IMR-90 (cell line): Measurements from ENCODE around the gene CCT7. TPM values are rescaled to one million over a fixed set of nuclear protein-coding genes. Genes with fewer than 3 reads are reported as not detected.

ENCODE experiments used
- ATAC-seq: fragments of 200-7000 bp; cut with Tn5 transposase; 2 replicates; pipeline ENCODE4 v1.9.1; 2020; ENCODE audit warnings: low read depth, mild to moderate bottlenecking, moderate library complexity
- BruUV-seq: library from RNA; stranded (reverse); fragments of 400-500 nt; replicated peaks from 2 replicates; lab custom pipeline; 2021; lab: Mats Ljungman, UMichigan
- CTCF ChIA-PET: fragments of 300-600 bp; formaldehyde crosslinking; extraction: SDS; loops from one replicate; lab custom pipeline; 2021; ENCODE audit warnings: antibody characterized with exemption; lab: Yijun Ruan, JAX
- POLR2A ChIA-PET: fragments of 300-600 bp; sonication (Branson Sonifier 250); formaldehyde crosslinking; loops from one replicate; lab custom pipeline; 2022; ENCODE audit warnings: antibody characterized with exemption; ENCODE audit not compliant: unreplicated experiment; lab: Charles Lee
- DNase-seq: peaks from one replicate; pipeline ENCODE4 v3.0.0; 2013
- H2AFZ ChIP-seq: replicated peaks from 2 replicates; pipeline ENCODE3; 2013; ENCODE audit warnings: low read length, mild to moderate bottlenecking; ENCODE audit not compliant: poor library complexity
- H2AK5ac ChIP-seq: 2 replicates; pipeline ENCODE4 v1.6.1; 2013; ENCODE audit warnings: low read depth, low read length, inconsistent platforms
- H2AK9ac ChIP-seq: replicated peaks from 2 replicates; pipeline ENCODE3; 2013; ENCODE audit warnings: mild to moderate bottlenecking, low read depth, low read length, moderate library complexity; ENCODE audit not compliant: poor library complexity
- H2BK120ac ChIP-seq: 2 replicates; pipeline ENCODE4 v1.6.1; 2013; ENCODE audit warnings: low read depth, low read length, inconsistent platforms
- H2BK15ac ChIP-seq: 3 replicates; pipeline ENCODE4 v1.6.1; 2013; ENCODE audit warnings: low read depth, low read length, inconsistent platforms
- H2BK20ac ChIP-seq: 2 replicates; pipeline ENCODE4 v1.6.1; 2013; ENCODE audit warnings: low read depth, mild to moderate bottlenecking, inconsistent platforms, low read length, moderate library complexity
- H2BK5ac ChIP-seq: 2 replicates; pipeline ENCODE4 v1.6.1; 2013; ENCODE audit warnings: mild to moderate bottlenecking, low read depth, low read length, inconsistent platforms; ENCODE audit not compliant: poor library complexity, severe bottlenecking
- H3K14ac ChIP-seq: replicated peaks from 2 replicates; pipeline ENCODE4 v1.6.1; 2013; ENCODE audit warnings: low read depth, low read length, inconsistent platforms
- H3K18ac ChIP-seq: 2 replicates; pipeline ENCODE4 v1.6.1; 2013; ENCODE audit warnings: low read depth, low read length, control low read depth
- H3K23ac ChIP-seq: 2 replicates; pipeline ENCODE4 v1.6.1; 2013; ENCODE audit warnings: low read depth, low read length, inconsistent platforms
- H3K27ac ChIP-seq: 2 replicates; pipeline ENCODE4 v1.5.1; 2013; ENCODE audit warnings: mild to moderate bottlenecking, control low read depth, low read length; ENCODE audit not compliant: insufficient read depth
- H3K27me3 ChIP-seq: 2 replicates; pipeline ENCODE4 v1.6.1; 2013; ENCODE audit warnings: low read length; ENCODE audit not compliant: control insufficient read depth, insufficient read depth
- H3K36me3 ChIP-seq: 2 replicates; pipeline ENCODE4 v1.6.1; 2013; ENCODE audit warnings: low read length, mixed read lengths; ENCODE audit not compliant: control insufficient read depth, insufficient read depth
- H3K4ac ChIP-seq: 2 replicates; pipeline ENCODE4 v1.6.1; 2013; ENCODE audit warnings: low read depth, low read length, inconsistent platforms
- H3K4me1 ChIP-seq: 2 replicates; pipeline ENCODE4 v1.6.1; 2013; ENCODE audit warnings: low read length, mixed read lengths; ENCODE audit not compliant: control insufficient read depth, insufficient read depth
- H3K4me2 ChIP-seq: 2 replicates; pipeline ENCODE4 v1.6.1; 2013; ENCODE audit warnings: low read depth, mild to moderate bottlenecking, control low read depth, low read length, moderate library complexity
- H3K4me3 ChIP-seq: 2 replicates; pipeline ENCODE4 v1.5.1; 2013; ENCODE audit warnings: low read depth, mild to moderate bottlenecking, control low read depth, low read length, moderate library complexity; ENCODE audit not compliant: insufficient read depth
- H3K56ac ChIP-seq: 2 replicates; pipeline ENCODE4 v1.6.1; 2013; ENCODE audit warnings: low read length, inconsistent platforms; ENCODE audit not compliant: insufficient read depth; ENCODE audit errors: extremely low read depth
- H3K79me1 ChIP-seq, 2 experiments: 2 replicates each; pipeline ENCODE4 v1.6.1; 2013; ENCODE audit warnings: low read length in 2 of 2, inconsistent platforms in 1 of 2, low read depth in 1 of 2
- H3K9ac ChIP-seq: 2 replicates; pipeline ENCODE4 v1.6.1; 2013; ENCODE audit warnings: low read depth, low read length, control low read depth
- H3K9me1 ChIP-seq: 2 replicates; pipeline ENCODE4 v1.6.1; 2013; ENCODE audit warnings: low read length, inconsistent platforms; ENCODE audit not compliant: insufficient read depth
- H3K9me3 ChIP-seq: 2 replicates; pipeline ENCODE4 v1.6.1; 2013; ENCODE audit warnings: low read length; ENCODE audit not compliant: control insufficient read depth, insufficient read depth
- H4K20me1 ChIP-seq: 2 replicates; pipeline ENCODE4 v1.6.1; 2013; ENCODE audit warnings: low read length, inconsistent platforms; ENCODE audit not compliant: insufficient read depth
- H4K5ac ChIP-seq: 2 replicates; pipeline ENCODE4 v1.6.1; 2013; ENCODE audit warnings: mild to moderate bottlenecking, low read depth, low read length, control low read depth
- H4K8ac ChIP-seq, 2 experiments: 2 replicates each; pipeline ENCODE4 v1.6.1; 2013; ENCODE audit warnings: low read depth in 2 of 2, low read length in 2 of 2, control low read depth in 1 of 2, inconsistent platforms in 1 of 2
- H4K91ac ChIP-seq: 2 replicates; pipeline ENCODE4 v1.6.1; 2013; ENCODE audit warnings: low read depth, low read length, inconsistent platforms; ENCODE audit not compliant: insufficient read depth
- BHLHE40 ChIP-seq: fragments of 150-350 bp; IDR thresholded peaks from 2 replicates; pipeline ENCODE4 v1.6.1; 2016; ENCODE audit warnings: mild to moderate bottlenecking, low read depth, low read length
- ELK1 ChIP-seq: fragments of 150-350 bp; IDR thresholded peaks from 2 replicates; pipeline ENCODE4 v1.6.1; 2016; ENCODE audit warnings: low read depth, mild to moderate bottlenecking, low read length, moderate library complexity, borderline replicate concordance
- MXI1 ChIP-seq: IDR thresholded peaks from 2 replicates; pipeline ENCODE4 v1.6.1; 2012; ENCODE audit warnings: low read depth, mild to moderate bottlenecking, low read length, moderate library complexity, borderline replicate concordance
- POLR2A ChIP-seq: IDR thresholded peaks from 2 replicates; pipeline ENCODE4 v1.6.1; 2012; ENCODE audit warnings: mild to moderate bottlenecking, low read depth, low read length
- RCOR1 ChIP-seq: IDR thresholded peaks from 2 replicates; pipeline ENCODE4 v1.6.1; 2012; ENCODE audit warnings: mild to moderate bottlenecking, low read length, improper control_type of control experiment; ENCODE audit not compliant: insufficient replicate concordance
- RFX5 ChIP-seq: IDR thresholded peaks from 2 replicates; pipeline ENCODE4 v1.8.0; 2012; ENCODE audit warnings: low read depth, mild to moderate bottlenecking, low read length, moderate library complexity
- SMC3 ChIP-seq: fragments of 150-350 bp; IDR thresholded peaks from 2 replicates; pipeline ENCODE4 v1.6.1; 2016; ENCODE audit warnings: low read depth, mild to moderate bottlenecking, antibody characterized with exemption, low read length, moderate library complexity
- WGBS, 2 experiments: methylation state at CpG; one replicate each; pipeline versions ENCODE4 v1.1.5 to v1.1.7; 2013; ENCODE audit warnings: missing lambda C conversion rate in 2 of 2; ENCODE audit not compliant: insufficient read length in 1 of 2; ENCODE audit errors: extremely low coverage in 2 of 2; 5-methylcytosine and 5-hydroxymethylcytosine counted together
- dilution Hi-C: fragments of 300-500 bp; cut with HindIII; formaldehyde crosslinking; loops from one replicate; pipeline ENCODE4 v1.14.3; 2018; ENCODE audit warnings: low sequenced_read_pairs; ENCODE audit not compliant: unreplicated experiment
- in situ Hi-C: fragments of 300-500 bp; cut with MboI; formaldehyde crosslinking; loops from 3 replicates; pipeline ENCODE4 v1.14.3; 2019; ENCODE audit warnings: low sequenced_read_pairs, inconsistent platforms, mixed read lengths
- intact Hi-C: fragments of 100-400 bp; cut with micrococcal nuclease; formaldehyde crosslinking; loops from 2 replicates; pipeline ENCODE4 v1.10.0; 2022
- polyA plus RNA-seq, 3 experiments: library from polyadenylated mRNA; depleted of rRNA; stranded (reverse); fragments of >200 nt; gene quantifications; 2 replicates each; pipeline ENCODE4 v1.2.3, GENCODE V29; 2012; ENCODE audit warnings: low replicate concordance in 1 of 3
- total RNA-seq: library from RNA; depleted of rRNA; stranded (reverse); fragments of >200 nt; gene quantifications from 2 replicates; pipeline ENCODE4 v1.2.3, GENCODE V29; 2012

The CCT7 gene
- total and polyA plus RNA-seq, 2 of the 4 experiments (the other 2 are of a cell fraction): 321 to 575 TPM

- Histone ChIP-seq H2BK20ac (no peak overlapping the region), H3K9me3 (no peaks in the 10 kb centered on the region), H3K56ac (no peak overlapping the region), H3K4ac (no peak overlapping the region), H3K9ac (no peak overlapping the region), H3K27ac (no peak overlapping the region), H2AK5ac (no peak overlapping the region), H3K9me1 (no peaks in the 10 kb centered on the region), H4K5ac (no peak overlapping the region), H2AK9ac (no peak overlapping the region), H3K4me3 (no peak overlapping the region), H3K4me1 (no peaks in the 10 kb centered on the region), H4K91ac (no peak overlapping the region), H4K20me1 (no peaks in the 10 kb centered on the region), H3K18ac (no peak overlapping the region), H2AFZ (no peak overlapping the region), H4K8ac (no peak overlapping the region), H3K4me2 (no peak overlapping the region), H2BK15ac (no peak overlapping the region), H3K23ac (no peak overlapping the region), H2BK120ac (no peak overlapping the region), H3K36me3 (no peaks in the 10 kb centered on the region), H3K79me1 (no peaks in the 10 kb centered on the region), H2BK5ac (no peak overlapping the region), H3K14ac (no peak overlapping the region), H3K27me3 (peaks cover 29% of the 10 kb centered on the region)
- 20% methylated on average over 1 of the region's 3 CpGs; no CpG with 5 or more reads in 1 of the 2 experiments for WGBS, 2 experiments
- intact Hi-C loops: no loop called here
- no peak for ATAC-seq
- in situ Hi-C loops: no loop called here
- BruUV-seq: no TSS peak
- POLR2A ChIA-PET: no interaction called here
- TF ChIP-seq POLR2A: no peak
- no peak for TF ChIP-seq BHLHE40
- no peak for TF ChIP-seq RFX5
- no peak for TF ChIP-seq RCOR1
- TF ChIP-seq ELK1: no peak
- no peak for TF ChIP-seq MXI1
- TF ChIP-seq SMC3: no peak
- DNase-seq: no peak
- CTCF ChIA-PET: no interaction called here
- dilution Hi-C loops: no loop called here
Measured at GRCh38 chr2:73300926-73301325, 66.8 kb downstream of the CCT7 start.
